Mesangial cell (primary cell): Measurements from ENCODE around the gene OR5B21. TPM values are rescaled to one million over a fixed set of nuclear protein-coding genes. Genes with fewer than 3 reads are reported as not detected.

ENCODE experiments used
- total RNA-seq: library from RNA; depleted of rRNA; stranded (reverse); fragments of >200 nt; gene quantifications from 2 replicates; pipeline ENCODE4 v1.2.3, GENCODE V29; 2015

The OR5B21 gene
- total RNA-seq, result not detected in 2 replicates

DNA sequence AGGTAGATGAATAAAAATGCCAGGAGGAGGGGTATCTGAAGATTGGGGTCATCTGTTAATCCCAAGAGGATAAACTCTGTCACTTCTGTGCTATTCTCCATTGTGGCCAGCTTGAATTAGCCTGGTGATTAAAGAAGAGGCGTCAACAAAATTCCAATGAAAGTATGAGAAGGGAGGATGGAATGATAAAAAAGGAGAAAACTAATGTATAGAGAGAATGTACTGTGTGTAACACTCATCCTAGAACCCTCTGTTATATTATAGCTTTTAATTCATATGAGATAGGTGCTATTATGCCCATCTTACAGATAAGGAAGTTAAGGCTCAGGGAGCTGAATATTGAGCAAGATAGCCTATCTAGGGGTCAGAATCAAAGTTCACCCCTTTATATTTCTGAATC is at the start of gene OR5B21:
Gene OR5B21, minus strand, starts transcription at position 101 of the 400 bp plus-strand sequence. Its CDS starts 0 bp downstream, at position 101.

Other genes with a start within 250 kb of the OR5B21 start
- gene OR10W1, start 239.8 kb downstream of the OR5B21 start, total RNA-seq, result not detected in 2 replicates
- not detected in 2 replicates for gene OR5B17, start 149.0 kb downstream of the OR5B21 start, total RNA-seq
- not detected in 2 replicates for gene OR5B3, start 101.2 kb downstream of the OR5B21 start, total RNA-seq
- gene OR5B2, start 80.0 kb downstream of the OR5B21 start, total RNA-seq, result not detected in 2 replicates
- not detected in 2 replicates for gene OR5B12, start 65.9 kb downstream of the OR5B21 start, total RNA-seq
- gene LPXN, start 67.8 kb upstream of the OR5B21 start, total RNA-seq, result 0.81 and 3.5 TPM in 2 replicates
- gene ZFP91, start 71.0 kb upstream of the OR5B21 start, total RNA-seq, result 19.4 and 20.7 TPM in 2 replicates
- 0.49 and 0.51 TPM in 2 replicates for gene CNTF, start 114.6 kb upstream of the OR5B21 start, total RNA-seq
- not detected in 2 replicates for gene GLYAT, start 223.8 kb upstream of the OR5B21 start, total RNA-seq